Progenitor cell of endocrine pancreas (in vitro differentiated cells): ENCODE results near the gene DNAJC5G. TPM values are rescaled to one million over a fixed set of nuclear protein-coding genes. Genes with fewer than 3 reads are reported as not detected.

ENCODE experiments used
- DNase-seq: peaks from one replicate; pipeline ENCODE4 v3.0.0; 2021; ENCODE audit warnings: low spot score; ENCODE audit not compliant: unreplicated experiment
- H3K27ac Mint-ChIP-seq: 2 replicates; pipeline ENCODE4 v1.8.0; 2021; ENCODE audit warnings: mild to moderate bottlenecking, moderate library complexity, mixed read lengths
- H3K27me3 Mint-ChIP-seq: 2 replicates; pipeline ENCODE4 v1.8.0; 2021; ENCODE audit warnings: mixed read lengths
- H3K36me3 Mint-ChIP-seq: 2 replicates; pipeline ENCODE4 v1.8.0; 2022; ENCODE audit warnings: mixed read lengths; ENCODE audit not compliant: insufficient read depth
- H3K4me1 Mint-ChIP-seq: 2 replicates; pipeline ENCODE4 v1.8.0; 2021; ENCODE audit warnings: low read depth, mixed read lengths
- H3K4me3 Mint-ChIP-seq: 2 replicates; pipeline ENCODE4 v1.8.0; 2021; ENCODE audit warnings: low read depth, mild to moderate bottlenecking, moderate library complexity, mixed read lengths
- H3K9me3 Mint-ChIP-seq: 2 replicates; pipeline ENCODE4 v1.8.0; 2021; ENCODE audit warnings: low read depth, mixed read lengths
- total RNA-seq: library from RNA; stranded (reverse); gene quantifications from 2 replicates; pipeline ENCODE4 v1.2.1, GENCODE V29; 2021
- TF ChIP-seq, protein P1 (sequence below): fragments of 200-600 bp; sonication (generic); IDR thresholded peaks from one replicate; pipeline ENCODE4 v1.5.0; 2021; ENCODE audit warnings: antibody characterized with exemption, mild to moderate bottlenecking; ENCODE audit not compliant: unreplicated experiment

Gene DNAJC5G
- total RNA-seq, 1 donor from 2014 or later = not detected

DNA sequence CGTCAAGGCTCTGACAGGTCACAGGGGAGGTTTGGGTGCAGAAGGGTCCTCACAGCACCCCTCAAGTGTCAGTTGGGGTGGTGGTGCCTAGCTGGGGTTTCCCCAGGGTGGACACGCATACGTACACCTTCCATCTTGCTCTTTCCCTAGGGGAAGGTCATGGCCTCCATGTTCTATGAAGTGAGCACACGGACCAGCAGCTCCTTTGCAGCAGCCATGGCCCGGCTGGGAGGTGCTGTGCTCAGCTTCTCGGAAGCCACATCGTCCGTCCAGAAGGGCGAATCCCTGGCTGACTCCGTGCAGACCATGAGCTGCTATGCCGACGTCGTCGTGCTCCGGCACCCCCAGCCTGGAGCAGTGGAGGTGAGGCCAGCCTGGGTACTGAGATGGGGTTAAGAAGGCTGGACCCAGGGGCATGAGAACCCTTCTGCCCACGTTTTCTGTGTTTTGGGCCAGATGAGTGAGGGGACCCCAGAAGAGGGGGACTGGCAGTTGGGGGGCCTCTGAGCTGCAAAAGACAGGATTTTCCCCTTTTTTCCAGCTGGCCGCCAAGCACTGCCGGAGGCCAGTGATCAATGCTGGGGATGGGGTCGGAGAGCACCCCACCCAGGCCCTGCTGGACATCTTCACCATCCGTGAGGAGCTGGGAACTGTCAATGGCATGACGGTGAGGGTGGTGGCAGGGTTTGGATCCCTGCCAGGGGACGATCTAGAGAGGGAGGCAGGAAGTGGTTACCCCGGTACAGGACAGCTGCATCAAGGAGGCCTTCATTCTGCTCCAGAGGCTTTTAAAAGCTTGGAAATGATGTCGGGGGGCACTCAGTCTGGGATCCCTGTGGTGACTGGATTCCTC lies 33.2 kb upstream of the DNAJC5G start:
- H3K27me3 Mint-ChIP-seq = no peaks in the 10 kb centered on the region
- H3K9me3 Mint-ChIP-seq = no peaks in the 10 kb centered on the region
- no peak for DNase-seq
- H3K36me3 Mint-ChIP-seq = peaks cover 15% of the 10 kb centered on the region
- no peaks in the 10 kb centered on the region for H3K4me1 Mint-ChIP-seq
- no peak overlapping the region for H3K27ac Mint-ChIP-seq
- H3K4me3 Mint-ChIP-seq = no peak overlapping the region
- TF ChIP-seq, protein P1, sequence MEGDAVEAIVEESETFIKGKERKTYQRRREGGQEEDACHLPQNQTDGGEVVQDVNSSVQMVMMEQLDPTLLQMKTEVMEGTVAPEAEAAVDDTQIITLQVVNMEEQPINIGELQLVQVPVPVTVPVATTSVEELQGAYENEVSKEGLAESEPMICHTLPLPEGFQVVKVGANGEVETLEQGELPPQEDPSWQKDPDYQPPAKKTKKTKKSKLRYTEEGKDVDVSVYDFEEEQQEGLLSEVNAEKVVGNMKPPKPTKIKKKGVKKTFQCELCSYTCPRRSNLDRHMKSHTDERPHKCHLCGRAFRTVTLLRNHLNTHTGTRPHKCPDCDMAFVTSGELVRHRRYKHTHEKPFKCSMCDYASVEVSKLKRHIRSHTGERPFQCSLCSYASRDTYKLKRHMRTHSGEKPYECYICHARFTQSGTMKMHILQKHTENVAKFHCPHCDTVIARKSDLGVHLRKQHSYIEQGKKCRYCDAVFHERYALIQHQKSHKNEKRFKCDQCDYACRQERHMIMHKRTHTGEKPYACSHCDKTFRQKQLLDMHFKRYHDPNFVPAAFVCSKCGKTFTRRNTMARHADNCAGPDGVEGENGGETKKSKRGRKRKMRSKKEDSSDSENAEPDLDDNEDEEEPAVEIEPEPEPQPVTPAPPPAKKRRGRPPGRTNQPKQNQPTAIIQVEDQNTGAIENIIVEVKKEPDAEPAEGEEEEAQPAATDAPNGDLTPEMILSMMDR = no peak

DNA sequence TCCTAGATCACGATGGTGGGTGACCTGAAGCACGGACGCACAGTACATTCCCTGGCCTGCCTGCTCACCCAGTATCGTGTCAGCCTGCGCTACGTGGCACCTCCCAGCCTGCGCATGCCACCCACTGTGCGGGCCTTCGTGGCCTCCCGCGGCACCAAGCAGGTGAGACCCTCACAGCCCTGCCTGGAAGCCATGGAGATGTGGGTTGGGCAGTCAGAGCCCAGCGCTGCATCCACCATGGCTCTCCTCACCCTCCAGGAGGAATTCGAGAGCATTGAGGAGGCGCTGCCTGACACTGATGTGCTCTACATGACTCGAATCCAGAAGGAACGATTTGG lies 32.6 kb upstream of the DNAJC5G start:
- no peak overlapping the region for H3K4me3 Mint-ChIP-seq
- no peak overlapping the region for H3K27ac Mint-ChIP-seq
- H3K9me3 Mint-ChIP-seq = no peaks in the 10 kb centered on the region
- TF ChIP-seq, protein P1 = no peak
- DNase-seq = no peak
- H3K36me3 Mint-ChIP-seq = peaks cover 13% of the 10 kb centered on the region
- peaks cover 2% of the 10 kb centered on the region for H3K27me3 Mint-ChIP-seq
- no peaks in the 10 kb centered on the region for H3K4me1 Mint-ChIP-seq

DNA sequence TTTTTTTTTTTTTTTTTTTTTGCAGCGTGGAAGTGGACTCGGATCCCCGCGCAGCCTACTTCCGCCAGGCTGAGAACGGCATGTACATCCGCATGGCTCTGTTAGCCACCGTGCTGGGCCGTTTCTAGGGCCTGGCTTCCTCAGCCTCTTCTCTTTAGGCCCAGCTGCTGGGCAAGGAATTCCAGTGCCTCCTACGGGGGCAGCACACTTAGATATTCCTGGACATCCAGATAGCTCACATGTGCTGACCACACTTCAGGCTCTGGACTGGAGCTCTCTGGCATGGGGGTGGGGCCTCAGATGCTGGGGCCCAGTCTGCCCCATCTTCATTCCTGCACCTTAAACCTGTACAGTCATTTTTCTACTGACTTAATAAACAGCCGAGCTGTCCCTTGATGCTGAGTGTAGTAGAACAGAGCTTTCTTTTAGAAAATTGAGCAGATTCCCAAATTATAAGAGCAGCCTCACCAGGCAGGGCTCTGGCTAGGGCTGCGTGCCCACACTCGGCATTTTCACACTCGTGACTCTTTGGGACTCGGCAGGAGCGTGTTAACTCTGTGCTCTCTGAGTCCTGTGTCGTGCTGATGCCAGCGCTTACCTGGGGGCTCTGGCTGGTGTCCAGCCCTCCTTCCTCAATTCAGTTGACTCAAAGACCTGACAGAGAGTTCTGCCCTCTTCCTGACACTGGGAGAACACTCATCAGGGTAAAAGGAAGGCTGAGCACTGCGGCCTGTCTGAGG lies 31.7 kb upstream of the DNAJC5G start:
- no peak for DNase-seq
- no peaks in the 10 kb centered on the region for H3K9me3 Mint-ChIP-seq
- H3K4me1 Mint-ChIP-seq = no peaks in the 10 kb centered on the region
- H3K27ac Mint-ChIP-seq = no peak overlapping the region
- peaks cover 13% of the 10 kb centered on the region for H3K36me3 Mint-ChIP-seq
- H3K27me3 Mint-ChIP-seq = peaks cover 11% of the 10 kb centered on the region
- H3K4me3 Mint-ChIP-seq = no peak overlapping the region
- TF ChIP-seq, protein P1 = no peak

DNA sequence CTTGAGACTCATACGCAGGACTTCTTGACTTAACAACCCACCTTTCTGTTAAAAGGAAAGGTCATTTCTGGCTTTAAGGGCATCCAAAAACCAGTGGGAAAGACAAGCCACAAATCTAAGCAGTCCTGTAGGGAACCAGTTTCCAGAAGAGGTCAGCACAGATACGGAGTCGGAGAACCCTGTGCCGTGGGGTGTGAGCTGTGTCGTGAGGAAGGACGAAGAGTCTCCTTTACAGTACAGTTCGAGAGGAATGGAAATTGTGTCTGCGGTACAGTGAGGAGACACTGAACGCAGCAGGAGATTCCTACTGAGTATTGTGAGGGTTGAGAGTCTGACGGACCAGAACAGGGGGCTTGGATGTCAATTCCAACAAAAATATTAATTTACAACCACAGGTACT lies 30.1 kb upstream of the DNAJC5G start:
- Mint-ChIP-seq H3K4me3 (no peak overlapping the region), H3K4me1 (no peaks in the 10 kb centered on the region), H3K27ac (no peak overlapping the region), H3K27me3 (peaks cover 16% of the 10 kb centered on the region), H3K36me3 (peaks cover 10% of the 10 kb centered on the region), H3K9me3 (no peaks in the 10 kb centered on the region)
- TF ChIP-seq, protein P1 = no peak
- DNase-seq = no peak

DNA sequence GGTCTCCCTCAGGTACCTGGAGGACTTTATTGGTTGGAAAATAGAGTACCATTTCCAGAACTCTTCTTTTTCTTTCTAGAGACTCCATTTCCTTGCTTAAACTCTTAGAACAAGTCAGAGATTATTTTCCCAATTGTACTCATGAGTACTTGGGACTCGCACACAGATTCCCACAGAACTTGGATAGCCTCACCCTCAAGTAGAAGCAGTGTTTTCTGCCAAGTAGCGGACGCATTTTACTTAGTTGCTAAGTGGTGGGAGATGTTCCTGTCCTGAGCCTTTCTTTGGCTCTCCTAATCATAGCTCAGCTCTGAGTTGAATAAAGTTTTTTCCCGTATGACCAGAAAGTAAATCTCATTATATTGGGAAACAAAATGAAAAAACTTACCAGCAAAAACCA lies 29.6 kb upstream of the DNAJC5G start:
- TF ChIP-seq, protein P1 = no peak
- Mint-ChIP-seq H3K9me3 (no peaks in the 10 kb centered on the region), H3K4me3 (no peak overlapping the region), H3K4me1 (no peaks in the 10 kb centered on the region), H3K36me3 (peaks cover 6% of the 10 kb centered on the region), H3K27ac (no peak overlapping the region), H3K27me3 (peaks cover 16% of the 10 kb centered on the region)
- no peak for DNase-seq
